Gastrocnemius medialis (tissue), 4 donors: ENCODE data around the gene KATNAL1. TPM values are rescaled to one million over a fixed set of nuclear protein-coding genes. Genes with fewer than 3 reads are reported as not detected.
"Not testable (repeated sequence)": the region's sequence is repeated elsewhere in the genome, so short reads cannot be mapped to it uniquely, and the experiment has no call there.

Experiments
- ATAC-seq, 2 donors: fragments of 150-250 bp; one replicate each; pipeline ENCODE4 v1.9.1; 2016
- DNase-seq, 2 donors: peaks; one replicate each; pipeline ENCODE4 v3.0.0-alpha.2; 2019
- H3K27ac ChIP-seq, 4 donors: fragments of 200-600 bp; sonication (generic); 1 replicate in 1 of 4; 2 replicates in 3 of 4; pipeline ENCODE4 v1.5.1; 2016 to 2018; ENCODE audit warnings: mild to moderate bottlenecking in 2 of 4, moderate library complexity in 1 of 4
- H3K27me3 ChIP-seq, 3 donors: fragments of 200-600 bp; sonication (generic) in 2 of 3; 1 replicate in 1 of 3; 2 replicates in 2 of 3; pipeline versions ENCODE4 v1.5.1 to v1.6.0; 2016 to 2019; ENCODE audit warnings: mild to moderate bottlenecking in 1 of 3, moderate library complexity in 1 of 3
- H3K36me3 ChIP-seq, 2 donors: fragments of 200-600 bp; sonication (generic) in 1 of 2; one replicate each; pipeline ENCODE4 v1.5.1; 2017 to 2018
- H3K4me1 ChIP-seq, 2 donors: fragments of 200-600 bp; sonication (generic) in 1 of 2; one replicate each; pipeline ENCODE4 v1.5.1; 2016 to 2017; ENCODE audit warnings: mild to moderate bottlenecking in 2 of 2
- H3K4me3 ChIP-seq, 4 donors: fragments of 200-600 bp; sonication (generic) in 3 of 4; 1 replicate in 1 of 4; 2 replicates in 3 of 4; pipeline ENCODE4 v1.5.1; 2016 to 2019; ENCODE audit warnings: mild to moderate bottlenecking in 2 of 4
- H3K9me3 ChIP-seq, 3 donors: fragments of 200-600 bp; sonication (generic) in 2 of 3; 1 replicate in 1 of 3; 2 replicates in 2 of 3; pipeline ENCODE4 v1.5.1; 2016 to 2019
- CTCF ChIP-seq, 5 experiments: fragments of 450-650 bp in 3 of 5; fragments of 200-600 bp in 2 of 5; sonication (generic) in 2 of 5; IDR thresholded peaks in 4 of 5; conservative IDR thresholded peaks in 1 of 5; 1 replicate in 4 of 5; 2 replicates in 1 of 5; pipeline ENCODE4 v1.5.1; 2016 to 2019; ENCODE audit warnings: antibody characterized with exemption in 5 of 5, mild to moderate bottlenecking in 3 of 5, moderate library complexity in 3 of 5
- POLR2A ChIP-seq, 2 donors: fragments of 450-650 bp; IDR thresholded peaks; one replicate each; pipeline ENCODE4 v1.6.1; 2017; ENCODE audit warnings: antibody characterized with exemption in 2 of 2, mild to moderate bottlenecking in 2 of 2, moderate library complexity in 2 of 2
- in situ Hi-C, 4 donors: fragments of 200-750 bp; cut with MboI; loops; one replicate each; pipeline versions ENCODE4 v1.15.0 to v1.8.0; 2017; ENCODE audit warnings: low sequenced_read_pairs in 4 of 4
- intact Hi-C: fragments of 100-400 bp; cut with DNase I; formaldehyde crosslinking; loops from one replicate; pipeline ENCODE4 v1.15.1; 2023; ENCODE audit warnings: low total_unique reads
- total RNA-seq, 4 donors: library from RNA; depleted of rRNA; stranded (reverse); fragments of >200 nt; gene quantifications; one replicate each; pipeline versions ENCODE4 v1.1.0 to v1.2.3, GENCODE V29; 2016

KATNAL1 gene
- total RNA-seq, 4 donors from 2014 or later, result 10.2 to 18.9 (median 12.1) TPM

GRCh38 chr13:30178976-30179375, 128.4 kb downstream of the KATNAL1 start:
- DNase-seq, result no peak
- Histone ChIP-seq H3K27me3 (no peaks in the 10 kb centered on the region), H3K4me3 (no peak overlapping the region), H3K4me1 (no peaks in the 10 kb centered on the region), H3K36me3 (no peaks in the 10 kb centered on the region), H3K9me3 (no peaks in the 10 kb centered on the region), H3K27ac (no peak overlapping the region)
- intact Hi-C loops, result no loop called here
- no peak for ATAC-seq
- no peak for TF ChIP-seq CTCF (IDR thresholded peaks at IDR 0.05 in 4 of 5, conservative IDR thresholded peaks at IDR 0.05 in 1 of 5)
- TF ChIP-seq POLR2A (IDR thresholded peaks at IDR 0.05), result no peak
- in situ Hi-C loops, result no loop called here

- no peak for DNase-seq
- in situ Hi-C loops, result no loop called here
- Histone ChIP-seq H3K36me3 (no peaks in the 10 kb centered on the region), H3K4me1 (no peaks in the 10 kb centered on the region), H3K27ac (no peak overlapping the region), H3K4me3 (no peak overlapping the region), H3K27me3 (no peaks in the 10 kb centered on the region), H3K9me3 (no peaks in the 10 kb centered on the region)
- ATAC-seq, result no peak
- intact Hi-C loops, result no loop called here
- TF ChIP-seq POLR2A (IDR thresholded peaks at IDR 0.05) (no peak), CTCF (IDR thresholded peaks at IDR 0.05 in 4 of 5, conservative IDR thresholded peaks at IDR 0.05 in 1 of 5) (no peak)
Measured at GRCh38 chr13:30175166-30175565, 132.2 kb downstream of the KATNAL1 start.

GRCh38 chr13:30174250-30174649, 133.1 kb downstream of the KATNAL1 start:
- H3K4me3 ChIP-seq, H3K27me3 ChIP-seq, intact Hi-C loops, H3K36me3 ChIP-seq, H3K4me1 ChIP-seq, H3K9me3 ChIP-seq, ATAC-seq, in situ Hi-C loops, DNase-seq, H3K27ac ChIP-seq: not testable (repeated sequence)

- ATAC-seq (no peak), DNase-seq (no peak)
- no peaks in the 10 kb centered on the region for H3K9me3 ChIP-seq
- no peaks in the 10 kb centered on the region for H3K36me3 ChIP-seq
- TF ChIP-seq POLR2A (IDR thresholded peaks at IDR 0.05) (no peak), CTCF (IDR thresholded peaks at IDR 0.05 in 4 of 5, conservative IDR thresholded peaks at IDR 0.05 in 1 of 5) (no peak)
- H3K4me3 ChIP-seq, result no peak overlapping the region
- H3K27me3 ChIP-seq, result no peaks in the 10 kb centered on the region
- intact Hi-C loops, result no loop called here
- H3K4me1 ChIP-seq, result no peaks in the 10 kb centered on the region
- H3K27ac ChIP-seq, result no peak overlapping the region
- in situ Hi-C loops, result no loop called here
Measured at GRCh38 chr13:30173303-30173610, 134.1 kb downstream of the KATNAL1 start.

GRCh38 chr13:30172593-30173302, 134.6 kb downstream of the KATNAL1 start:
- no peak for ATAC-seq
- DNase-seq, result no peak
- Histone ChIP-seq H3K9me3 (no peaks in the 10 kb centered on the region), H3K4me3 (no peak overlapping the region), H3K4me1 (no peaks in the 10 kb centered on the region), H3K36me3 (no peaks in the 10 kb centered on the region), H3K27ac (no peak overlapping the region), H3K27me3 (no peaks in the 10 kb centered on the region)
- TF ChIP-seq CTCF (IDR thresholded peaks at IDR 0.05 in 4 of 5, conservative IDR thresholded peaks at IDR 0.05 in 1 of 5) (no peak), POLR2A (IDR thresholded peaks at IDR 0.05) (no peak)
- in situ Hi-C loops, result no loop called here
- intact Hi-C loops, result no loop called here
